H9 (cell line): ENCODE measurements around the gene ITGAX. TPM values are rescaled to one million over a fixed set of nuclear protein-coding genes. Genes with fewer than 3 reads are reported as not detected.

Source experiments
- DNase-seq: peaks from one replicate; pipeline ENCODE4 v3.0.0-alpha.2; 2017
- H2AFZ ChIP-seq: one replicate; pipeline ENCODE4 v1.6.1; 2013; ENCODE audit warnings: mild to moderate bottlenecking, low read length, control low read depth, moderate library complexity
- H2AK5ac ChIP-seq: 2 replicates; pipeline ENCODE4 v1.6.1; 2013; ENCODE audit warnings: low read length, control low read depth, mixed read lengths; ENCODE audit not compliant: insufficient read length
- H2BK120ac ChIP-seq: one replicate; pipeline ENCODE4 v1.6.1; 2013; ENCODE audit warnings: low read depth, mild to moderate bottlenecking, low read length, control low read depth, inconsistent platforms; ENCODE audit not compliant: poor library complexity, severe bottlenecking
- H2BK12ac ChIP-seq: 2 replicates; pipeline ENCODE4 v1.6.1; 2013; ENCODE audit warnings: low read length, control low read depth, mixed read lengths, low read depth; ENCODE audit not compliant: insufficient read length
- H2BK15ac ChIP-seq: 2 replicates; pipeline ENCODE4 v1.6.1; 2013; ENCODE audit warnings: low read depth, low read length, control low read depth
- H2BK20ac ChIP-seq: one replicate; pipeline ENCODE4 v1.6.1; 2013; ENCODE audit warnings: low read depth, mild to moderate bottlenecking, low read length, control low read depth, inconsistent platforms; ENCODE audit not compliant: poor library complexity, severe bottlenecking
- H2BK5ac ChIP-seq: 2 replicates; pipeline ENCODE4 v1.6.1; 2013; ENCODE audit warnings: low read length, control low read depth, mixed read lengths; ENCODE audit not compliant: insufficient read length
- H3K14ac ChIP-seq: 2 replicates; pipeline ENCODE4 v1.6.1; 2013; ENCODE audit warnings: low read length, control low read depth; ENCODE audit not compliant: insufficient read depth
- H3K18ac ChIP-seq: 2 replicates; pipeline ENCODE4 v1.6.1; 2013; ENCODE audit warnings: low read depth, mild to moderate bottlenecking, mixed read lengths, low read length, control low read depth; ENCODE audit not compliant: insufficient read length
- H3K23ac ChIP-seq: 2 replicates; pipeline ENCODE4 v1.6.1; 2013; ENCODE audit warnings: low read length, control low read depth, mixed read lengths, low read depth; ENCODE audit not compliant: insufficient read length
- H3K23me2 ChIP-seq: 2 replicates; pipeline ENCODE4 v1.6.1; 2013; ENCODE audit warnings: low read depth, mild to moderate bottlenecking, mixed read lengths, low read length, control low read depth; ENCODE audit not compliant: insufficient read length, poor library complexity, severe bottlenecking
- H3K27ac ChIP-seq: 2 replicates; pipeline ENCODE4 v1.5.1; 2013; ENCODE audit warnings: low read length, control low read depth, mixed read lengths, low read depth; ENCODE audit not compliant: insufficient read length
- H3K27me3 ChIP-seq: 2 replicates; pipeline ENCODE4 v1.6.1; 2013; ENCODE audit warnings: low read length, control low read depth, inconsistent platforms; ENCODE audit not compliant: insufficient read depth
- H3K4ac ChIP-seq: 2 replicates; pipeline ENCODE4 v1.6.1; 2013; ENCODE audit warnings: low read depth, mild to moderate bottlenecking, control low read depth, inconsistent platforms, low read length, moderate library complexity
- H3K4me1 ChIP-seq: 2 replicates; pipeline ENCODE4 v1.6.1; 2013; ENCODE audit warnings: low read length, control low read depth, inconsistent platforms; ENCODE audit not compliant: insufficient read depth
- H3K4me2 ChIP-seq: 2 replicates; pipeline ENCODE4 v1.6.1; 2013; ENCODE audit warnings: low read length, control low read depth, mixed read lengths; ENCODE audit not compliant: insufficient read length, insufficient read depth
- H3K56ac ChIP-seq: 2 replicates; pipeline ENCODE4 v1.6.1; 2013; ENCODE audit warnings: low read depth, mild to moderate bottlenecking, mixed read lengths, low read length, control low read depth; ENCODE audit not compliant: insufficient read length
- H3K79me1 ChIP-seq: 2 replicates; pipeline ENCODE4 v1.6.1; 2013; ENCODE audit warnings: low read depth, mild to moderate bottlenecking, moderate library complexity, low read length, control low read depth, inconsistent platforms; ENCODE audit not compliant: insufficient read depth, poor library complexity, severe bottlenecking
- H3K79me2 ChIP-seq: 2 replicates; pipeline ENCODE4 v1.6.1; 2013; ENCODE audit warnings: low read length, control low read depth, inconsistent platforms; ENCODE audit not compliant: insufficient read depth
- H3K9ac ChIP-seq: 2 replicates; pipeline ENCODE4 v1.6.1; 2013; ENCODE audit warnings: low read length, control low read depth, mixed read lengths; ENCODE audit not compliant: insufficient read length; ENCODE audit errors: extremely low read depth
- H3K9me3 ChIP-seq: one replicate; pipeline ENCODE4 v1.6.1; 2013; ENCODE audit warnings: low read depth, low read length, inconsistent platforms; ENCODE audit not compliant: control insufficient read depth
- H3T11ph ChIP-seq: one replicate; pipeline ENCODE4 v1.6.1; 2013; ENCODE audit warnings: mild to moderate bottlenecking, low read length, control low read depth, inconsistent platforms
- H4K20me1 ChIP-seq: one replicate; pipeline ENCODE4 v1.6.1; 2013; ENCODE audit not compliant: control insufficient read depth, insufficient read length, insufficient read depth
- H4K5ac ChIP-seq: 2 replicates; pipeline ENCODE4 v1.6.1; 2013; ENCODE audit warnings: low read depth, mild to moderate bottlenecking, mixed read lengths, low read length, control low read depth; ENCODE audit not compliant: insufficient read length
- H4K8ac ChIP-seq: replicated peaks from 2 replicates; pipeline ENCODE4 v1.6.1; 2013; ENCODE audit warnings: low read length, control low read depth, mixed read lengths, low read depth; ENCODE audit not compliant: insufficient read length
- H4K91ac ChIP-seq: 2 replicates; pipeline ENCODE4 v1.6.1; 2013; ENCODE audit warnings: low read depth, mild to moderate bottlenecking, moderate library complexity, mixed read lengths, low read length, control low read depth; ENCODE audit not compliant: insufficient read length
- H3K27ac Mint-ChIP-seq, 3 experiments: 2 replicates in 2 of 3; 3 replicates in 1 of 3; pipeline ENCODE4 v1.8.0; 2020 to 2021; ENCODE audit warnings: mixed read lengths in 3 of 3, mild to moderate bottlenecking in 1 of 3, moderate library complexity in 1 of 3
- H3K27me3 Mint-ChIP-seq: 2 replicates; pipeline ENCODE4 v1.8.0; 2021; ENCODE audit warnings: low read depth, mild to moderate bottlenecking, moderate library complexity, mixed read lengths
- H3K36me3 Mint-ChIP-seq, 3 experiments: 2 replicates in 2 of 3; 3 replicates in 1 of 3; pipeline ENCODE4 v1.8.0; 2020 to 2021; ENCODE audit warnings: low read depth in 3 of 3, mixed read lengths in 3 of 3; ENCODE audit not compliant: insufficient read depth in 1 of 3
- H3K4me1 Mint-ChIP-seq, 2 experiments: 2 replicates each; pipeline ENCODE4 v1.8.0; 2020; ENCODE audit warnings: mixed read lengths in 2 of 2
- H3K4me3 Mint-ChIP-seq, 2 experiments: 2 replicates in 1 of 2; 3 replicates in 1 of 2; pipeline ENCODE4 v1.8.0; 2020 to 2021; ENCODE audit warnings: mild to moderate bottlenecking in 2 of 2, mixed read lengths in 2 of 2, moderate library complexity in 1 of 2
- H3K9me3 Mint-ChIP-seq, 2 experiments: 2 replicates in 1 of 2; 3 replicates in 1 of 2; pipeline ENCODE4 v1.8.0; 2020; ENCODE audit warnings: mild to moderate bottlenecking in 2 of 2, mixed read lengths in 2 of 2, moderate library complexity in 1 of 2
- WGBS: extraction: QIAGEN DNeasy Blood & Tissue Kit; methylation state at CpG from one replicate; pipeline ENCODE4 v1.1.7; 2013; ENCODE audit warnings: missing lambda C conversion rate, low lambda C conversion rate, mixed read lengths; ENCODE audit not compliant: insufficient read length; ENCODE audit errors: extremely low coverage; 5-methylcytosine and 5-hydroxymethylcytosine counted together
- total RNA-seq: library from RNA; stranded (reverse); gene quantifications from 2 replicates; pipeline ENCODE4 v1.2.1, GENCODE V29; 2021
- TF ChIP-seq, protein P1 (sequence below): fragments of 200-600 bp; sonication (generic); conservative IDR thresholded peaks from 3 replicates; pipeline ENCODE4 v1.8.0; 2021; ENCODE audit warnings: antibody characterized with exemption, mild to moderate bottlenecking

ITGAX gene
- total RNA-seq, 1 experiment from 2014 or later: 0.28 TPM

DNA sequence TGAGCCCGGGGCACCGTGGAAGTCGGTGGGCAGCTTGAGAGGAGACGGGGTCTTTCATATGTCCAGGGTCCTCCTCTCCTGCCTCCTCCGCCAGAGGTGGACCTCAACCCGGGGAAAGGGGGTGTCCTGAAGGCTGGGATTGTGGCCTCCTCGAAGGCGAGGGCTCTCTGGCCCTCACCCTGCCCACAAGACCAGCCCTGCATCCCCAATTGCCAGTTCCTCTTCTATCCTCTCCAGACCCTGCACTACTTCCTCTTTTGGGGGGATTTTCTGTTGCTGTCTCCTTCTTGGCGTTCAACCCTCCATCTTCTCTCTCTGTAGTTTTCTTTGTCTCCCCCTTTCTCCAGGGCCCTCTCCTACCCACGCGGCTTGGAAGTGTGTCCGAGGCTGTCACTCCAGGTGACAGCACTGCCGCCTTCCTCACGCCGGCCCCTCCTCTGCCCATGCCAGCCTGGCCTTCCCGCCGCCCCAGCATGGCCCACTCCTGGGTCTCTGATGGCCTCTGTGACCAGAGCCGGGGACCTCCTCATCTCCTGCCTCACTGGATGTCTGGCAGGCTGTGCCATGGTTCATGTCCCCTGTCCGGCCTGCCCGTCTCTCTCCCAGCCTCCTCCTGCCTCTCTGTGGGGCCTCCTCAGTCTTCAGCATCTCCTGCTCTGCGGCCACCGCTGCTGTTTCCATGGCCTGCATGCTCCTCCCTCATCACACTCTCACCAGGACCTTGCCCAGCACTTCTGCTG lies 2.4 kb upstream of the ITGAX start:
- Histone ChIP-seq H3K23me2 (no peaks in the 10 kb centered on the region), H2BK12ac (no peak overlapping the region), H4K20me1 (no peaks in the 10 kb centered on the region), H3K9ac (no peak overlapping the region), H3K9me3 (no peaks in the 10 kb centered on the region), H2AK5ac (no peak overlapping the region), H3K23ac (no peak overlapping the region), H4K5ac (no peak overlapping the region), H2BK20ac (no peak overlapping the region), H2BK15ac (no peak overlapping the region), H2BK120ac (no peak overlapping the region), H3T11ph (no peak overlapping the region), H3K4me2 (no peak overlapping the region), H3K27me3 (no peaks in the 10 kb centered on the region), H3K14ac (no peak overlapping the region), H4K8ac (no peak overlapping the region), H3K4ac (no peak overlapping the region), H3K27ac (no peak overlapping the region), H3K18ac (no peak overlapping the region), H3K79me2 (no peaks in the 10 kb centered on the region), H3K56ac (no peak overlapping the region), H2BK5ac (no peak overlapping the region), H3K4me1 (no peaks in the 10 kb centered on the region), H2AFZ (no peak overlapping the region), H3K79me1 (no peaks in the 10 kb centered on the region), H4K91ac (no peak overlapping the region)
- peaks cover 10 to 15% of the 10 kb centered on the region in 2 experiments for H3K4me1 Mint-ChIP-seq
- peak overlapping the region in 2 of 3 experiments; percentile 40 to 46; a peak in 2 of 7 replicates for H3K27ac Mint-ChIP-seq
- H3K4me3 Mint-ChIP-seq: no peak overlapping the region
- TF ChIP-seq, protein P1, sequence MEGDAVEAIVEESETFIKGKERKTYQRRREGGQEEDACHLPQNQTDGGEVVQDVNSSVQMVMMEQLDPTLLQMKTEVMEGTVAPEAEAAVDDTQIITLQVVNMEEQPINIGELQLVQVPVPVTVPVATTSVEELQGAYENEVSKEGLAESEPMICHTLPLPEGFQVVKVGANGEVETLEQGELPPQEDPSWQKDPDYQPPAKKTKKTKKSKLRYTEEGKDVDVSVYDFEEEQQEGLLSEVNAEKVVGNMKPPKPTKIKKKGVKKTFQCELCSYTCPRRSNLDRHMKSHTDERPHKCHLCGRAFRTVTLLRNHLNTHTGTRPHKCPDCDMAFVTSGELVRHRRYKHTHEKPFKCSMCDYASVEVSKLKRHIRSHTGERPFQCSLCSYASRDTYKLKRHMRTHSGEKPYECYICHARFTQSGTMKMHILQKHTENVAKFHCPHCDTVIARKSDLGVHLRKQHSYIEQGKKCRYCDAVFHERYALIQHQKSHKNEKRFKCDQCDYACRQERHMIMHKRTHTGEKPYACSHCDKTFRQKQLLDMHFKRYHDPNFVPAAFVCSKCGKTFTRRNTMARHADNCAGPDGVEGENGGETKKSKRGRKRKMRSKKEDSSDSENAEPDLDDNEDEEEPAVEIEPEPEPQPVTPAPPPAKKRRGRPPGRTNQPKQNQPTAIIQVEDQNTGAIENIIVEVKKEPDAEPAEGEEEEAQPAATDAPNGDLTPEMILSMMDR: no peak
- peaks cover 14% of the 10 kb centered on the region for H3K27me3 Mint-ChIP-seq
- no peak for DNase-seq
- no CpG with 5 or more reads among the region's 22 CpGs for WGBS
- no peaks in the 10 kb centered on the region for H3K36me3 Mint-ChIP-seq
- no peaks in the 10 kb centered on the region; a peak in 2 of 5 replicates for H3K9me3 Mint-ChIP-seq
